ENCODE measurements around the gene ZNF768.
A peak's percentile ranks its signal among the peaks of the same experiment; 100 is the strongest.
"Not testable (repeated sequence)": the region's sequence is repeated elsewhere in the genome, so short reads cannot be mapped to it uniquely, and the experiment has no call there.

The ZNF768 gene

GRCh38 chr16:30555315-30556124 is 29.2 kb upstream of the ZNF768 start:
- DNase-seq: no peak

- DNase-seq: no peak
These were observed 28.4 kb upstream of the ZNF768 start for GRCh38 chr16:30554557-30555314.

GRCh38 chr16:30553393-30553899 is 27.1 kb upstream of the ZNF768 start:
- DNase-seq: no peak

GRCh38 chr16:30552956-30553355 is 26.6 kb upstream of the ZNF768 start:
- no peak for DNase-seq

GRCh38 chr16:30551781-30552180 is 25.4 kb upstream of the ZNF768 start:
- DNase-seq: no peak

- no peak for DNase-seq
These were observed 22.3 kb upstream of the ZNF768 start for GRCh38 chr16:30548416-30549253.

- DNase-seq: no peak
These were observed 19.7 kb upstream of the ZNF768 start for GRCh38 chr16:30546115-30546514.

- DNase-seq: no peak
These were observed 16.7 kb upstream of the ZNF768 start for GRCh38 chr16:30543067-30543466.

GRCh38 chr16:30541502-30542329 is 15.3 kb upstream of the ZNF768 start:
- no peak for DNase-seq

GRCh38 chr16:30540916-30541464 is 14.6 kb upstream of the ZNF768 start:
- not testable (repeated sequence) for DNase-seq

- DNase-seq: not testable (repeated sequence)
These were observed 13.7 kb upstream of the ZNF768 start for GRCh38 chr16:30539986-30540526.

GRCh38 chr16:30539000-30539964 is 12.9 kb upstream of the ZNF768 start:
- no peak for DNase-seq

GRCh38 chr16:30536391-30537024 is 10.1 kb upstream of the ZNF768 start:
- not testable (repeated sequence) for DNase-seq

- peak; percentile 93 for DNase-seq
These were observed 9.4 kb upstream of the ZNF768 start for GRCh38 chr16:30535777-30536190.

GRCh38 chr16:30535106-30535776 is 8.9 kb upstream of the ZNF768 start:
- peak; percentile 82 for DNase-seq

- peak; percentile 95 for DNase-seq
These were observed 8.2 kb upstream of the ZNF768 start, which contains the start of gene ZNF747 for GRCh38 chr16:30534368-30535105. Gene ZNF747, minus strand, starts transcription at chr16:30534858. Its CDS starts 179 bp downstream, at chr16:30534679.

GRCh38 chr16:30533748-30534367 is 7.5 kb upstream of the ZNF768 start:
- peak; percentile 37 for DNase-seq

- DNase-seq: no peak
These were observed 6.8 kb upstream of the ZNF768 start for GRCh38 chr16:30533146-30533522.

Data from DMS53 (cell line).